SKM-1 (cell line): ENCODE data around the gene SPATA13.

Experiments used
- DNase-seq: peaks from one replicate; lab custom pipeline; 2025; ENCODE audit not compliant: unreplicated experiment; lab: John Stamatoyannopoulos, UW

SPATA13 gene

GRCh38 chr13:24166561-24166960, 6.0 kb downstream of the SPATA13 start:
- no peak for DNase-seq

GRCh38 chr13:24167666-24168391, 7.3 kb downstream of the SPATA13 start:
- DNase-seq, result no peak

GRCh38 chr13:24168392-24168750, 7.9 kb downstream of the SPATA13 start:
- DNase-seq, result no peak

- no peak for DNase-seq
Observed at GRCh38 chr13:24168979-24169378, 8.5 kb downstream of the SPATA13 start.

GRCh38 chr13:24172071-24172470, 11.6 kb downstream of the SPATA13 start:
- no peak for DNase-seq

GRCh38 chr13:24173795-24174194, 13.3 kb downstream of the SPATA13 start:
- DNase-seq, result no peak

GRCh38 chr13:24175847-24176246, 15.3 kb downstream of the SPATA13 start:
- no peak for DNase-seq

GRCh38 chr13:24176351-24177101, 16.0 kb downstream of the SPATA13 start:
- no peak for DNase-seq

- DNase-seq, result no peak
Observed at GRCh38 chr13:24178847-24179485, 18.4 kb downstream of the SPATA13 start.

- DNase-seq, result no peak
Observed at GRCh38 chr13:24179486-24179850, 18.9 kb downstream of the SPATA13 start.

GRCh38 chr13:24180750-24181377, 20.3 kb downstream of the SPATA13 start:
- DNase-seq, result no peak

- DNase-seq, result no peak
Observed at GRCh38 chr13:24181991-24182702, 21.6 kb downstream of the SPATA13 start.

GRCh38 chr13:24182703-24183081, 22.2 kb downstream of the SPATA13 start:
- DNase-seq, result no peak

- no peak for DNase-seq
Observed at GRCh38 chr13:24183741-24184182, 23.2 kb downstream of the SPATA13 start.

GRCh38 chr13:24184265-24184841, 23.8 kb downstream of the SPATA13 start:
- DNase-seq, result no peak

GRCh38 chr13:24184882-24185281, 24.4 kb downstream of the SPATA13 start:
- DNase-seq, result no peak

GRCh38 chr13:24185591-24186232, 25.2 kb downstream of the SPATA13 start:
- no peak for DNase-seq

- DNase-seq, result peak; percentile 64
Observed at GRCh38 chr13:24187185-24187584, 26.7 kb downstream of the SPATA13 start.

- no peak for DNase-seq
Observed at GRCh38 chr13:24192057-24192810, 31.7 kb downstream of the SPATA13 start.

GRCh38 chr13:24192811-24193162, 32.3 kb downstream of the SPATA13 start:
- no peak for DNase-seq
